Skin epidermis (tissue), 12 donors: ENCODE measurements around the gene ROR2.

Experiments used
- H3K27ac ChIP-seq, 21 experiments: fragments of 200-600 bp; sonication (generic) in 11 of 21; one replicate each; pipeline ENCODE4 v1.5.0; 2020; ENCODE audit warnings: mild to moderate bottlenecking in 3 of 21, inconsistent platforms in 2 of 21, moderate library complexity in 2 of 21
- H3K4me3 ChIP-seq, 7 experiments: fragments of 200-600 bp; sonication (generic) in 2 of 7; one replicate each; pipeline ENCODE4 v1.5.0; 2020; ENCODE audit warnings: inconsistent platforms in 2 of 7, mild to moderate bottlenecking in 2 of 7, moderate library complexity in 1 of 7

The ROR2 gene

GRCh38 chr9:91949392-91949945 is 559 bp downstream of the ROR2 start:
- peak overlapping the region in 19 of 21 experiments; percentile 11 to 85 (median 69) for H3K27ac ChIP-seq

GRCh38 chr9:91948597-91949391 is 1.2 kb downstream of the ROR2 start:
- peak overlapping the region; percentile 39 to 50 (median 44) for H3K4me3 ChIP-seq
- peak overlapping the region in 19 of 21 experiments; percentile 2 to 85 (median 69) for H3K27ac ChIP-seq

More at GRCh38 chr9:91949392-91949945, 559 bp downstream of the ROR2 start:
- peak overlapping the region; percentile 39 to 50 (median 44) for H3K4me3 ChIP-seq

DNA sequence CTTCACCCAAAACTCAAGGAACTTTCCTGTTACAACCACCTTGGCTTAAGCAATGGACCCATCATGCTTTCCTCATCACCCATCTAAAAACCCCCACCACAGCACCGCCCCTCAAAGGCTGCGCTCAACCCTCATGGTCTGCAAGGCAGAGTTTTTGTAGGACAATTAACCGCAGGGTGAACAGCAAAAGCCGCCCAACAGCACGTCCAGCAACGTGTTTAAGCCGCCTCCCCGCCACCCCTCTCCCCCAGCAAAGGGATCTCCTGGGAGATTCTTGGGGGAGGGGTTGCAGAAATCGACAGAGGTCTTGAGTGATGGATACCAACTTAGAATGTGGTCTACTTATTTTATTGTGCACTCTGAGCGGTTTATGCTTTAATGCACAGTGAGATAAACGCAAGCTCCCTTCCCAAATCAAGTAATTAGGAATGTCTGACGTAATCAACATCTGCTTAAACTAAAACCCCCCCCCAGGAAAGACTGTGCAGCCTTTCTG is 1.9 kb downstream of the ROR2 start:
- Histone ChIP-seq H3K27ac (peak overlapping the region in 8 of 21 experiments; percentile 48 to 85 (median 76)), H3K4me3 (peak overlapping the region; percentile 39 to 50 (median 44))

DNA sequence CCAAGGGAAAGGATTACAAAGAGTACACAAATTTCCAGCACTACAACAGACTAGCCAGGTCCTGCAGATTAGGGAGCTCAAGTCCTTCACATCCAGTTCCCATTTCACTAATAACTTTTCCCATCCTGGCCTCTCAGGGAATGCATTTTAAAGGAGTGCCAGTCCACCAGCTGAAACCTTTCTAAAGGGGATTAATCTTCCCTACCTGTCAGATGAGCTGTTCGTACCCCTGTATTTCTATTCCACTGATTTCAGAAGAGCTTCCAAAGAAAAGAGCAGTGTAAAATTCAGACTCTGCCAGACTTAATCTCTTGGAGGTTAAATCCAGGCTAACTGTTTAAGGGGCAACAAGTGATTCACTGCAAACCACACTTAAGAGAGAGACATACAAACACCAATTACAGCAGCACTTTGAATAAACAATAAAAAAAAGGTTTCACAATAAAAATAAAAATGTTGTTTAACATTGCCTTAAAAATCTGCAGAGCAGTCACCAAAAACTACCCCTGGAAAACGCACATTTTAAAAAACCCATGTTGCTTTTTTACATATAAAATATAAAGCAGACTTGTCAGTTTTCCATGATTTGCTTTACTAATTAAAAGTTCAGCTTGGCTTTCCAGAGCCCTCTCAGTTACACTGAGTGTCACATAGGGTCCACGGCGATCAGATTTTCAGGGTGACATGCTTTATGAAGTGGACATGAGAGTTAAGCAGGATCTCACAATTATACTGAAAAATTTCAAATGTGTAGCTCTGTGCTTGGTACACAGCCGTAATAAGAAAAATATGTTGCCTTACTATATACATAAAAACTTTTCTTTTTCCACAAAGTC is 3.2 kb downstream of the ROR2 start:
- peak overlapping the region in 2 of 21 experiments; percentile 41 to 64 for H3K27ac ChIP-seq
- no peak overlapping the region for H3K4me3 ChIP-seq

GRCh38 chr9:91946196-91946595 is 3.8 kb downstream of the ROR2 start:
- Histone ChIP-seq H3K4me3 (no peak overlapping the region), H3K27ac (peak overlapping the region in 6 of 21 experiments; percentile 1 to 67 (median 48))

- H3K27ac ChIP-seq: peak overlapping the region in 5 of 21 experiments; percentile 1 to 68 (median 64)
- no peak overlapping the region for H3K4me3 ChIP-seq
Measured at GRCh38 chr9:91945277-91946085, 4.5 kb downstream of the ROR2 start.

DNA sequence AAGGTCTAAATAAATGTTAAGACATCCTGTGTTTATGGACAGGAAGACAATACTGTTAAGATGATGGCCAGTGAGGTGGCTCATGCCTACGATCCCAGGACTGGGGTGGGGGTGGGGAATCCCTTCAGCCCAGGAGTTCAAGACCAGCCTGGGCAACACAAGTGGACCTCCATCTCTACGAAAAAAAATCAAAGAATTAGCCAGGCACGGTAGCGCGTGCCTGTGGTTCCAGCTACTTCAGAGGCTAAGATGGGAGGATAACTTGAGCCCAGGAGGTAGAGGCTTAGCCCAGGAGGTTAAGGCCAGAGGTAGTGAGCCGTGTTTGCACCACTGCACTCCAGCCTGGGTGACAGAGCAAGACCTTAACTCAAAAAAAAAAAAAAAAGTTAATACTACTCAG is 5.3 kb downstream of the ROR2 start:
- H3K27ac ChIP-seq: peak overlapping the region in 3 of 21 experiments; percentile 29 to 68 (median 65)
- no peak overlapping the region for H3K4me3 ChIP-seq

DNA sequence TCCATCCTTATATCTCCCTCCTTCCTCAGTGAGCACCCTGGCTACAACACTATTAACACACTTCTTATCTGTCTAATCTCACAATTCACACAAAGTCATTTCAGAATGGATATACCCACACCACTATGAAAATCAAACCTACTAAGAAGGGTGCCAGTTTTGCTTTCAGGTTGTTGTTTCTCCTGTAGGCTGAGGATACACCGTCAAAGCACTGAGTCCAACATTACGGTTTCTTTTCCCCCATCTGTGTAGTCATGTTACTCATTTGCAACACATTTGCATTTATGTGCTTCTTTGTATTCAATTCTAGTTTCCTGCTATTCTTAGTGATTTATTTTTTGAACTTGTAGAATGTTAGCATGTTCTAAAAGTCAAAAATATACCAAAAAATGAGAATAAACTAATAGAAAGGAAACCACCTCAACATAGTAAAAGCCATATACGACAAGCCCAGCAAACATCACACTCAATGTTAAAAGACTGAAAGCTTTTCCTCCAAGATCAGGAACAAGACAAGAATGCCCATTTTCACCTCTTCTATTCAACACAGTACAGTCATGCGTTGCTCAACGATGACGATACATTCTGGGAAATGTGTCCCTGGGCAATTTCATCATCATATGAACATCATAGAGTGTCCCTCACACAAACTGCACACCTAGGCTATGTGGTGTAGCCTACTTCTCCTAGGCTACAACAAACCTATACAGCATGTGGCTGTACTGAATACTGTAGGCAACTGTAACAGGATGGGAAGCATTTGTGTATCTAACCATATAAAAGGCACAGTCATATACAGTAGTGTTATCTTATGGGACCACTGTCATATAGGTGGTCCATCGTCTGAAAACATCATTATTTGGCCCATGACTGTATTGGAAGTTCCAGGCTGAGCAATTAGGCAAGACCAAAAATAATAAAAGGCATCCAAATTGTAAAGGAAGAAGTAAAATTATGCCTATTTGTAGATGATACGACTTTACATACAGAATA is 6.3 kb downstream of the ROR2 start:
- no peak overlapping the region for H3K27ac ChIP-seq

DNA sequence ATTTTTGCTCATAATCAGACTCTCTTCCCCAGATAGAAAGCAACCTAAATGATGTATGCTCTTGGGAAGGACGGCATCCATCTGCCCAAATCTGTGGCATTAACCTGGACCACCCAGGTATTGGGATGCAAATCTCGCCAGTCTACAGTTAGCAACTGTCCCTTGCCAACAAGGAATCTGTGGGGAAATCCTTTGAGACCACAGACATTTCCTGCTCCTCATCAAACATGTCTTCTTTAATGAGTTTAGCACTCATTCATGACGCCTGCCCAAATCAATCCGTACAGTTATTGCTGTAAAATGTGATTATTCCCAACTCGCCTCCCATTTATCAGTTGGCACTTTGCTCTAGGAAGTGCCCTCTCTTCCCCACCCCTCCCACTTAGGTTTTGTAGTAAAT is 7.8 kb downstream of the ROR2 start:
- H3K4me3 ChIP-seq: no peak overlapping the region
- H3K27ac ChIP-seq: no peak overlapping the region

More for the DNA sequence above, 6.3 kb downstream of the ROR2 start:
- H3K4me3 ChIP-seq: no peak overlapping the region

DNA sequence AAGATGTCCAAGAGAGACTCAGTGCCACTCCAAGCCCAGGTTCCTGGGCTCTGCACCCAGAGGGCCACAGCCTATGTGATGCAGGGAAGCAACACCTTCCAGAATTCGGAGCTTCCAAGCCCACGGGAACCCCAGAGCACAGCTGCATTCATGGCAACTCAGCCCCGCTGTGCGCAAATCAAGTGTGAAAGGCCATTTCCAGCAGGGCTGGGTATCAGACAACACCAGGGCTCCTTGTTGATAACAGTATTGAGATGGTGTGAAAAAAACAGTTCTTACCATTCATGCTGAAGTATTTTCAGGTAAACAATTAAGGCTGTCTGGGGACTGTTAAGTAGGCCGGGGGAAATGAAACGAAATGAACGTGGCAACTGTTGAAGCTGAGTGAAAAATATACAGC is 10.1 kb downstream of the ROR2 start:
- H3K27ac ChIP-seq: no peak overlapping the region
- no peak overlapping the region for H3K4me3 ChIP-seq

- H3K4me3 ChIP-seq: no peak overlapping the region
- no peak overlapping the region for H3K27ac ChIP-seq
Measured at GRCh38 chr9:91937727-91938126, 12.3 kb downstream of the ROR2 start.

- no peak overlapping the region for H3K4me3 ChIP-seq
- H3K27ac ChIP-seq: no peak overlapping the region
Measured at GRCh38 chr9:91937056-91937455, 13.0 kb downstream of the ROR2 start.

DNA sequence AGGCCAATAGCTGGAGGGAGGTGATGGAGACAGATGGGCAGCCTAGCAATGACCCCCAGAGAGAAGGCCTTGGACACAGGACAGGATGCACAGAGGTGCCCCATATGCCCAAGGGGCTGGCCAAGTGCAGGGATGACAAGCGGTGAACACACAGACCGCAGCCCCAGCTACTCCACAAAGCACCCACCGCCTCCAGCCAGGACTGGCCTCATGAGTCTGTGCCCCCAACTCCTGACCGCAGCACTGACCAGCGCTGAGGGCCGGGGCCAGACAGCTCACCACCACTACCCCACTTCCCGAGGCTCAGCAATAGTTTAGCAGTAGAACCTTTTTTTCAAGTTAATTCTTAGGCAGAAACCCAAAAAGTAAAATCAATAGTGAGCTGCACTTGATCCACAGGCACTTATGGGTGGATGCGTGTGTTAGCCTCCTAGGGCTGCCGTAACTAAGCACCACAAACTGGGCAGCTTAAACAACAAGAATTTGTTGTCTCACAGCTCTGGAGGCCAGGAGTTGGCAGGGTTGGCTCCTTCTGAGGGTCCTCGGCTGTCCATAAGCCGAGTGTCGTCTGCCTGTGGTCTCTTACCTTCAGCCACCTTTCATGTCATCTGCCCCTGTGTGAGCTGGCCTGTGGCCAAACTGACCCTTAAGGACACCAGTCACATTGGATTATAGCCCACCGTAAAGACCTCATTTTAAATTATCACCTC is 14.1 kb downstream of the ROR2 start:
- H3K27ac ChIP-seq: no peak overlapping the region
- H3K4me3 ChIP-seq: no peak overlapping the region

DNA sequence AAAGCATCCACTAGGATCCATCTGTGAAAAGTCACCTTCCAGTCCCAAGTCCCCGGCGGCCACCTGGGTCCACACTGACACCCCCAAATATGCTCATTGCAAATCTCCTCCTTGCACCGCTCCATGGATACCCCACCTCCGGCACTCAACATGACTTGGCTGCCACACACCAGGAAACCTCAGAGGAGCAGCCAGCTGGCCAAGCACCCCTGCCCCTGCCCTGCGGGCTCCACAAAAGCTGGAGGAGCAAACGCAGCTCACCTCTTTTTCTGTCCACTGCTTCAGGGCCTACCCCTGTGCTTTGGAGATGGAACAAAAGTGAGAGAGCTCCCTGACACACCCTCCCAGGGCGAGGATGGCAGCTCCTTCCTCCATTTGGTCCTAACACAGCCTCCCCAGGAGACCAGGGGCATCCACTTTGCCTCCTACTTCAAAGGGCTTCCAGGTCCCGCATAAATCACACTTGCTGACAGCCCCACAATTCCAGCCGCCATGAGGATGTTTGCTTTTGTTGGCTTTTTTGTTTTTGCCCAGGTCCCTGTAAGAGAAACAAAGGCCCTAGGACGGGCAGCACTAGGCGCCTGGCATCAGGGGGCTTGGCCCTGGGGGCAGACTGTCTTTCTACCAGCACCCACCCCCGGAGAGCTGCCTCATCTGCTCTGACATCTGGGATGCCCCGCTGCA is 14.8 kb downstream of the ROR2 start:
- no peak overlapping the region for H3K4me3 ChIP-seq
- no peak overlapping the region for H3K27ac ChIP-seq

DNA sequence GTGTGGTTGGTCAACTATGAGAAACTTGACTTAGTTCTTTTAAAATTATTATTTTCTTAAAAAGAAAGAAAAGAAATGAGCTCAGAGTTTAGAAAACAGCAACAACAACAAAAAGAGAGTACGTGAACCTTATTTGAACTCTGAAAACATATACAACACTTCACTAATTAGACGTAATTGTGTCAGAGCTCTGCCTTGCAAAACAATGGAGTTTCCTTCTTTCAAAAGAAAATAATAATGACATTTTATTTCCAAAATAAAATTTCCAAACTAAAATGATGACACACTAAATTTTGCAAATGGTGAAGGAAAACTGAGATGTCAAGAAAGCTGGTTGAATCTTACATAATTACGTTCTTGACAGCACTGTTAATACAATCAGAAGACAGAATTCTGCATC is 15.4 kb downstream of the ROR2 start:
- Histone ChIP-seq H3K27ac (no peak overlapping the region), H3K4me3 (no peak overlapping the region)

- no peak overlapping the region for H3K4me3 ChIP-seq
Measured at GRCh38 chr9:91933556-91934352, 16.3 kb downstream of the ROR2 start.

More at GRCh38 chr9:91933556-91934352, 16.3 kb downstream of the ROR2 start:
- H3K27ac ChIP-seq: no peak overlapping the region
